Measurements from ENCODE around the gene MED27. TPM values are rescaled to one million over a fixed set of nuclear protein-coding genes. Genes with fewer than 3 reads are reported as not detected.

The MED27 gene
- total RNA-seq, 1 experiment from 2014 or later: 24.4 TPM

DNA sequence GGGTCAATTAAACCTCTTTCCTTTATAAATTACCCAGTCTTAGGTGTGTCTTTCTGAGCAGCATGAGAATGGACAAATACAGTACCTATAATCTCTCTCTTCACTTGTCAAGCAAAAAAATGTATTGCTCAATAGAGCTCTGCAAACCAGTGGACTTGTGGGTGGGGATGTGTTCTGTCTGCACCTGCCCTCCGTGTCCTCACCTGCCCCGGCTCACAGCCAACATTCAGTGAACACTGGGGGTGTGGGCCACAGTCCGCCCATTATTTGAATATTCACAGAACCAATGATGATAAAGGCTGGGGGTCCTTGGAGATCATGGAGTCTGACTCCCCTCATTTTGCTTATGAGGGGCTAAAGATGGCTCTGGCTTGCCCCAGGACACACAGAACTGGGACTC is 36.9 kb upstream of the MED27 start:
- in situ Hi-C loops (cut with HindIII; ENCODE audit: low pct_unique_long_range_greater_than_20kb, low sequenced_read_pairs) (no loop called here), intact Hi-C loops (cut with micrococcal nuclease; ENCODE audit: unreplicated experiment) (no loop called here)
- BruUV-seq (replicated peaks): no TSS peak
- no peaks in the 10 kb centered on the region for H3K36me3 ChIP-seq (ENCODE audit: control insufficient read depth, insufficient read depth, low read length)
- TF ChIP-seq SIN3A (IDR thresholded peaks at IDR 0.05; ENCODE audit: borderline replicate concordance, insufficient read depth, low read depth, low read length) (no peak), REST (IDR thresholded peaks at IDR 0.05; ENCODE audit: insufficient read depth in 1 of 2, low read depth in 2 of 2, low read length in 1 of 2) (no peak), TCF7L2 (IDR thresholded peaks at IDR 0.05; ENCODE audit: low read depth, low read length) (no peak), POLR2AphosphoS5 (IDR thresholded peaks at IDR 0.05; ENCODE audit: low read depth, low read length) (no peak)
- TF ChIP-seq, protein P1, sequence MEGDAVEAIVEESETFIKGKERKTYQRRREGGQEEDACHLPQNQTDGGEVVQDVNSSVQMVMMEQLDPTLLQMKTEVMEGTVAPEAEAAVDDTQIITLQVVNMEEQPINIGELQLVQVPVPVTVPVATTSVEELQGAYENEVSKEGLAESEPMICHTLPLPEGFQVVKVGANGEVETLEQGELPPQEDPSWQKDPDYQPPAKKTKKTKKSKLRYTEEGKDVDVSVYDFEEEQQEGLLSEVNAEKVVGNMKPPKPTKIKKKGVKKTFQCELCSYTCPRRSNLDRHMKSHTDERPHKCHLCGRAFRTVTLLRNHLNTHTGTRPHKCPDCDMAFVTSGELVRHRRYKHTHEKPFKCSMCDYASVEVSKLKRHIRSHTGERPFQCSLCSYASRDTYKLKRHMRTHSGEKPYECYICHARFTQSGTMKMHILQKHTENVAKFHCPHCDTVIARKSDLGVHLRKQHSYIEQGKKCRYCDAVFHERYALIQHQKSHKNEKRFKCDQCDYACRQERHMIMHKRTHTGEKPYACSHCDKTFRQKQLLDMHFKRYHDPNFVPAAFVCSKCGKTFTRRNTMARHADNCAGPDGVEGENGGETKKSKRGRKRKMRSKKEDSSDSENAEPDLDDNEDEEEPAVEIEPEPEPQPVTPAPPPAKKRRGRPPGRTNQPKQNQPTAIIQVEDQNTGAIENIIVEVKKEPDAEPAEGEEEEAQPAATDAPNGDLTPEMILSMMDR (IDR thresholded peaks at IDR 0.05): no peak
- H3K4me3 ChIP-seq (ENCODE audit: low read depth in 2 of 2, low read length in 2 of 2): no peak overlapping the region
- POLR2A ChIA-PET: no interaction called here
- CTCF ChIA-PET: no interaction called here
- H3K9me3 ChIP-seq (ENCODE audit: control insufficient read depth, insufficient read depth, low read depth, low read length): no peaks in the 10 kb centered on the region
- ATAC-seq (no peak), DNase-seq (ENCODE audit: low read depth, low spot score) (no peak)
- peaks cover 2% of the 10 kb centered on the region; the same call in 1 of the 2 replicates for H3K27me3 ChIP-seq (ENCODE audit: control insufficient read depth, insufficient read depth, low read length)
- H3K4me1 ChIP-seq (ENCODE audit: control insufficient read depth, insufficient read depth, low read length): no peaks in the 10 kb centered on the region
- no peak overlapping the region for H3K27ac ChIP-seq (ENCODE audit: low read length)

GRCh38 chr9:132114102-132114707 is 34.5 kb upstream of the MED27 start:
- peaks cover 2% of the 10 kb centered on the region; the same call in 1 of the 2 replicates for H3K27me3 ChIP-seq (ENCODE audit: control insufficient read depth, insufficient read depth, low read length)
- intact Hi-C loops (cut with micrococcal nuclease; ENCODE audit: unreplicated experiment): no loop called here

More at GRCh38 chr9:132114102-132114707, 34.5 kb upstream of the MED27 start:
- Histone ChIP-seq H3K27ac (ENCODE audit: low read length) (no peak overlapping the region), H3K36me3 (ENCODE audit: control insufficient read depth, insufficient read depth, low read length) (no peaks in the 10 kb centered on the region), H3K4me3 (ENCODE audit: low read depth in 2 of 2, low read length in 2 of 2) (no peak overlapping the region), H3K9me3 (ENCODE audit: control insufficient read depth, insufficient read depth, low read depth, low read length) (no peaks in the 10 kb centered on the region), H3K4me1 (ENCODE audit: control insufficient read depth, insufficient read depth, low read length) (no peaks in the 10 kb centered on the region)
- no TSS peak for BruUV-seq (replicated peaks)
- ChIA-PET CTCF (no interaction called here), POLR2A (no interaction called here)
- in situ Hi-C loops (cut with HindIII; ENCODE audit: low pct_unique_long_range_greater_than_20kb, low sequenced_read_pairs): no loop called here
- DNase-seq (ENCODE audit: low read depth, low spot score) (no peak), ATAC-seq (peak; percentile 81)
- TF ChIP-seq REST (IDR thresholded peaks at IDR 0.05; ENCODE audit: insufficient read depth in 1 of 2, low read depth in 2 of 2, low read length in 1 of 2) (peak; percentile 99), POLR2AphosphoS5 (IDR thresholded peaks at IDR 0.05; ENCODE audit: low read depth, low read length) (no peak)

Data from Panc1 (cell line).